Measurements from ENCODE around the gene HYDIN.

- TF ChIP-seq, protein P1, sequence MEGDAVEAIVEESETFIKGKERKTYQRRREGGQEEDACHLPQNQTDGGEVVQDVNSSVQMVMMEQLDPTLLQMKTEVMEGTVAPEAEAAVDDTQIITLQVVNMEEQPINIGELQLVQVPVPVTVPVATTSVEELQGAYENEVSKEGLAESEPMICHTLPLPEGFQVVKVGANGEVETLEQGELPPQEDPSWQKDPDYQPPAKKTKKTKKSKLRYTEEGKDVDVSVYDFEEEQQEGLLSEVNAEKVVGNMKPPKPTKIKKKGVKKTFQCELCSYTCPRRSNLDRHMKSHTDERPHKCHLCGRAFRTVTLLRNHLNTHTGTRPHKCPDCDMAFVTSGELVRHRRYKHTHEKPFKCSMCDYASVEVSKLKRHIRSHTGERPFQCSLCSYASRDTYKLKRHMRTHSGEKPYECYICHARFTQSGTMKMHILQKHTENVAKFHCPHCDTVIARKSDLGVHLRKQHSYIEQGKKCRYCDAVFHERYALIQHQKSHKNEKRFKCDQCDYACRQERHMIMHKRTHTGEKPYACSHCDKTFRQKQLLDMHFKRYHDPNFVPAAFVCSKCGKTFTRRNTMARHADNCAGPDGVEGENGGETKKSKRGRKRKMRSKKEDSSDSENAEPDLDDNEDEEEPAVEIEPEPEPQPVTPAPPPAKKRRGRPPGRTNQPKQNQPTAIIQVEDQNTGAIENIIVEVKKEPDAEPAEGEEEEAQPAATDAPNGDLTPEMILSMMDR (IDR thresholded peaks at IDR 0.05) = no peak
- TF ChIP-seq POLR2AphosphoS5 (IDR thresholded peaks at IDR 0.05) (no peak), EP300 (IDR thresholded peaks at IDR 0.05) (no peak), POLR2A (IDR thresholded peaks at IDR 0.05) (no peak)
Observed at GRCh38 chr16:71192387-71192786, 38.1 kb downstream of the HYDIN start.

Data from suprapubic skin (tissue), 4 donors.